ENCODE measurements around the gene PIGK.
A peak's percentile ranks its signal among the peaks of the same experiment; 100 is the strongest.
"Not testable (repeated sequence)": the region's sequence is repeated elsewhere in the genome, so short reads cannot be mapped to it uniquely, and the experiment has no call there.

Gene PIGK

GRCh38 chr1:77220687-77221463 lies 1.6 kb upstream of the PIGK start:
- H3K27ac Mint-ChIP-seq = peak overlapping the region; percentile 43
- no peaks in the 10 kb centered on the region for H3K27me3 Mint-ChIP-seq
- peaks cover 5% of the 10 kb centered on the region for H3K9me3 Mint-ChIP-seq
- peak overlapping the region; percentile 63 for H3K4me3 Mint-ChIP-seq
- peaks cover 17% of the 10 kb centered on the region for H3K36me3 Mint-ChIP-seq
- H3K4me1 Mint-ChIP-seq = peaks cover 36% of the 10 kb centered on the region

GRCh38 chr1:77218477-77219165 lies 609 bp downstream of the PIGK start:
- Mint-ChIP-seq H3K36me3 (peaks cover 14% of the 10 kb centered on the region), H3K27ac (peak overlapping the region; percentile 94), H3K27me3 (no peaks in the 10 kb centered on the region), H3K4me3 (peak overlapping the region; percentile 97), H3K4me1 (peaks cover 58% of the 10 kb centered on the region), H3K9me3 (no peaks in the 10 kb centered on the region)

GRCh38 chr1:77204043-77204442 lies 15.2 kb downstream of the PIGK start:
- H3K4me3 Mint-ChIP-seq, H3K9me3 Mint-ChIP-seq, H3K27me3 Mint-ChIP-seq, H3K27ac Mint-ChIP-seq: not testable (repeated sequence)
- H3K36me3 Mint-ChIP-seq = peaks cover 30% of the 10 kb centered on the region
- H3K4me1 Mint-ChIP-seq = peaks cover 14% of the 10 kb centered on the region

- no peak overlapping the region for H3K27ac Mint-ChIP-seq
- H3K4me1 Mint-ChIP-seq = peaks cover 15% of the 10 kb centered on the region
- no peaks in the 10 kb centered on the region for H3K27me3 Mint-ChIP-seq
- H3K9me3 Mint-ChIP-seq = peaks cover 5% of the 10 kb centered on the region
- peaks cover 27% of the 10 kb centered on the region for H3K36me3 Mint-ChIP-seq
- H3K4me3 Mint-ChIP-seq = no peak overlapping the region
Measured at GRCh38 chr1:77202751-77203150, 16.5 kb downstream of the PIGK start.

- Mint-ChIP-seq H3K4me1 (peaks cover 26% of the 10 kb centered on the region), H3K27me3 (no peaks in the 10 kb centered on the region), H3K27ac (no peak overlapping the region), H3K4me3 (no peak overlapping the region), H3K9me3 (peaks cover 11% of the 10 kb centered on the region), H3K36me3 (peaks cover 34% of the 10 kb centered on the region)
Measured at GRCh38 chr1:77200806-77201205, 18.4 kb downstream of the PIGK start.

- Mint-ChIP-seq H3K9me3 (peaks cover 6% of the 10 kb centered on the region), H3K27ac (no peak overlapping the region)
Measured at GRCh38 chr1:77200293-77200692, 18.9 kb downstream of the PIGK start.

GRCh38 chr1:77197351-77197750 lies 21.9 kb downstream of the PIGK start:
- Mint-ChIP-seq H3K9me3 (peaks cover 6% of the 10 kb centered on the region), H3K4me1 (peaks cover 40% of the 10 kb centered on the region), H3K27ac (no peak overlapping the region), H3K36me3 (peaks cover 22% of the 10 kb centered on the region), H3K27me3 (no peaks in the 10 kb centered on the region), H3K4me3 (no peak overlapping the region)

More at GRCh38 chr1:77200293-77200692, 18.9 kb downstream of the PIGK start:
- no peak overlapping the region for H3K4me3 Mint-ChIP-seq
- H3K36me3 Mint-ChIP-seq = peaks cover 29% of the 10 kb centered on the region
- peaks cover 26% of the 10 kb centered on the region for H3K4me1 Mint-ChIP-seq
- H3K27me3 Mint-ChIP-seq = no peaks in the 10 kb centered on the region

GRCh38 chr1:77193951-77194350 lies 25.3 kb downstream of the PIGK start:
- Mint-ChIP-seq H3K4me1 (peaks cover 54% of the 10 kb centered on the region), H3K27ac (no peak overlapping the region), H3K9me3 (peaks cover 8% of the 10 kb centered on the region)

GRCh38 chr1:77188770-77189169 lies 30.5 kb downstream of the PIGK start:
- H3K27me3 Mint-ChIP-seq = no peaks in the 10 kb centered on the region
- H3K4me3 Mint-ChIP-seq = no peak overlapping the region
- H3K4me1 Mint-ChIP-seq = peaks cover 35% of the 10 kb centered on the region
- peaks cover 31% of the 10 kb centered on the region for H3K36me3 Mint-ChIP-seq
- H3K27ac Mint-ChIP-seq = peak overlapping the region; percentile 17
- H3K9me3 Mint-ChIP-seq = peaks cover 6% of the 10 kb centered on the region

More at GRCh38 chr1:77193951-77194350, 25.3 kb downstream of the PIGK start:
- Mint-ChIP-seq H3K27me3 (no peaks in the 10 kb centered on the region), H3K4me3 (no peak overlapping the region), H3K36me3 (peaks cover 28% of the 10 kb centered on the region)

GRCh38 chr1:77186907-77187306 lies 32.3 kb downstream of the PIGK start:
- not testable (repeated sequence) for H3K9me3 Mint-ChIP-seq, H3K27me3 Mint-ChIP-seq, H3K27ac Mint-ChIP-seq, H3K4me3 Mint-ChIP-seq
- Mint-ChIP-seq H3K36me3 (peaks cover 32% of the 10 kb centered on the region), H3K4me1 (peaks cover 25% of the 10 kb centered on the region)

- H3K4me1 Mint-ChIP-seq = no peaks in the 10 kb centered on the region
- H3K4me3 Mint-ChIP-seq = no peak overlapping the region
- H3K36me3 Mint-ChIP-seq = peaks cover 28% of the 10 kb centered on the region
- H3K9me3 Mint-ChIP-seq = peaks cover 6% of the 10 kb centered on the region
- H3K27ac Mint-ChIP-seq = no peak overlapping the region
- no peaks in the 10 kb centered on the region for H3K27me3 Mint-ChIP-seq
Measured at GRCh38 chr1:77182083-77182482, 37.1 kb downstream of the PIGK start.

- H3K36me3 Mint-ChIP-seq = peaks cover 28% of the 10 kb centered on the region
- no peak overlapping the region for H3K27ac Mint-ChIP-seq
- no peaks in the 10 kb centered on the region for H3K4me1 Mint-ChIP-seq
- H3K9me3 Mint-ChIP-seq = peaks cover 10% of the 10 kb centered on the region
- H3K27me3 Mint-ChIP-seq = no peaks in the 10 kb centered on the region
- H3K4me3 Mint-ChIP-seq = no peak overlapping the region
Measured at GRCh38 chr1:77179632-77180031, 39.6 kb downstream of the PIGK start.

- Mint-ChIP-seq H3K36me3 (peaks cover 20% of the 10 kb centered on the region), H3K4me1 (peaks cover 5% of the 10 kb centered on the region), H3K4me3 (no peak overlapping the region), H3K27me3 (no peaks in the 10 kb centered on the region), H3K27ac (no peak overlapping the region), H3K9me3 (peaks cover 13% of the 10 kb centered on the region)
Measured at GRCh38 chr1:77175230-77175844, 43.9 kb downstream of the PIGK start.

- no peak overlapping the region for H3K4me3 Mint-ChIP-seq
- H3K36me3 Mint-ChIP-seq = peaks cover 15% of the 10 kb centered on the region
- H3K27ac Mint-ChIP-seq = peak overlapping the region; percentile 85
- peaks cover 25% of the 10 kb centered on the region for H3K4me1 Mint-ChIP-seq
- H3K27me3 Mint-ChIP-seq = no peaks in the 10 kb centered on the region
- H3K9me3 Mint-ChIP-seq = peaks cover 8% of the 10 kb centered on the region
Measured at GRCh38 chr1:77170687-77171086, 48.5 kb downstream of the PIGK start.

GRCh38 chr1:77168358-77168757 lies 50.9 kb downstream of the PIGK start:
- H3K9me3 Mint-ChIP-seq = peaks cover 3% of the 10 kb centered on the region
- peaks cover 11% of the 10 kb centered on the region for H3K36me3 Mint-ChIP-seq
- H3K4me3 Mint-ChIP-seq = no peak overlapping the region
- no peak overlapping the region for H3K27ac Mint-ChIP-seq
- H3K4me1 Mint-ChIP-seq = peaks cover 25% of the 10 kb centered on the region
- H3K27me3 Mint-ChIP-seq = no peaks in the 10 kb centered on the region

GRCh38 chr1:77164434-77164944 lies 54.7 kb downstream of the PIGK start:
- Mint-ChIP-seq H3K27ac (no peak overlapping the region), H3K9me3 (peaks cover 5% of the 10 kb centered on the region), H3K4me3 (no peak overlapping the region), H3K36me3 (peaks cover 33% of the 10 kb centered on the region), H3K4me1 (peaks cover 12% of the 10 kb centered on the region), H3K27me3 (no peaks in the 10 kb centered on the region)

All from activated naive CD4-positive, alpha-beta T cell treated with anti-CD3 and anti-CD28 coated beads, Interleukin-2, amount 50 U/mL, for 24 hours (primary cell).